DOHH2 (cell line): ENCODE data around the gene PIGH.

Source experiments
- CTCF ChIP-seq: fragments of 200-600 bp; sonication (generic); IDR thresholded peaks from one replicate; pipeline ENCODE4 v1.5.1; 2014; ENCODE audit warnings: antibody characterized with exemption, mild to moderate bottlenecking, low read depth, low read length; ENCODE audit not compliant: poor library complexity, severe bottlenecking
- EZH2phosphoT487 ChIP-seq: fragments of 200-600 bp; sonication (generic); IDR thresholded peaks from 2 replicates; pipeline ENCODE4 v1.6.1; 2017; ENCODE audit warnings: borderline replicate concordance, mild to moderate bottlenecking, antibody characterized with exemption, low read length, moderate library complexity, mixed read lengths

- TF ChIP-seq CTCF (no peak), EZH2phosphoT487 (no peak)
Measured at GRCh38 chr14:67557656-67558055, 42.4 kb downstream of the PIGH start.
